Caco-2 (cell line): ENCODE data around the gene C9orf152. TPM values are rescaled to one million over a fixed set of nuclear protein-coding genes. Genes with fewer than 3 reads are reported as not detected.

ENCODE experiments used
- BruUV-seq: library from RNA; stranded (reverse); fragments of 400-500 nt; replicated peaks from 2 replicates; lab custom pipeline; 2021; lab: Mats Ljungman, UMichigan
- CTCF ChIA-PET: fragments of 300-600 bp; sonication (Branson Sonifier 250); formaldehyde crosslinking; loops from one replicate; lab custom pipeline; 2022; ENCODE audit warnings: antibody characterized with exemption; lab: Charles Lee
- POLR2A ChIA-PET: fragments of 300-600 bp; sonication (Branson Sonifier 250); formaldehyde crosslinking; loops from one replicate; lab custom pipeline; 2022; ENCODE audit warnings: antibody characterized with exemption; lab: Charles Lee
- DNase-seq, 2 experiments: peaks; one replicate each; pipeline versions ENCODE4 v3.0.0 to v3.0.0-alpha.2; 2020 to 2022
- H3K27me3 ChIP-seq: replicated peaks from 2 replicates; pipeline ENCODE4 v1.6.0; 2011; ENCODE audit warnings: low read length; ENCODE audit not compliant: control insufficient read depth, insufficient read depth
- H3K36me3 ChIP-seq: 2 replicates; pipeline ENCODE4 v1.5.1; 2011; ENCODE audit warnings: low read length; ENCODE audit not compliant: control insufficient read depth, insufficient read depth
- H3K4me1 ChIP-seq: fragments of 250-450 bp; sonication (Bioruptor Pico); 2 replicates; pipeline ENCODE4 v1.5.1; 2020; ENCODE audit warnings: mild to moderate bottlenecking
- H3K4me3 ChIP-seq: 2 replicates; pipeline ENCODE4 v1.5.1; 2011; ENCODE audit warnings: low read depth, mild to moderate bottlenecking, control low read depth, low read length
- H3K9me3 ChIP-seq: fragments of 250-450 bp; sonication (Bioruptor Pico); 2 replicates; pipeline ENCODE4 v1.5.1; 2020; ENCODE audit warnings: mild to moderate bottlenecking, moderate library complexity
- H3K27ac Mint-ChIP-seq: one replicate; pipeline ENCODE4 v1.8.0; 2022; ENCODE audit warnings: mixed read lengths; ENCODE audit not compliant: unreplicated experiment
- H3K27me3 Mint-ChIP-seq: one replicate; pipeline ENCODE4 v1.8.0; 2022; ENCODE audit warnings: mixed read lengths; ENCODE audit not compliant: insufficient read depth, unreplicated experiment
- H3K36me3 Mint-ChIP-seq: one replicate; pipeline ENCODE4 v1.8.0; 2022; ENCODE audit warnings: mild to moderate bottlenecking, mixed read lengths; ENCODE audit not compliant: insufficient read depth, unreplicated experiment
- H3K4me1 Mint-ChIP-seq: one replicate; pipeline ENCODE4 v1.8.0; 2022; ENCODE audit warnings: low read depth, mixed read lengths; ENCODE audit not compliant: unreplicated experiment
- H3K4me3 Mint-ChIP-seq: one replicate; pipeline ENCODE4 v1.8.0; 2022; ENCODE audit warnings: mild to moderate bottlenecking, moderate library complexity, mixed read lengths; ENCODE audit not compliant: unreplicated experiment
- H3K9me3 Mint-ChIP-seq: one replicate; pipeline ENCODE4 v1.8.0; 2022; ENCODE audit warnings: mixed read lengths; ENCODE audit not compliant: unreplicated experiment
- CTCF ChIP-seq, 2 experiments: fragments of 200-600 bp in 1 of 2; IDR thresholded peaks; 1 replicate in 1 of 2; 2 replicates in 1 of 2; pipeline versions ENCODE4 v1.5.1 to v1.8.0; 2011 to 2022; ENCODE audit warnings: antibody characterized with exemption in 1 of 2, control low read depth in 1 of 2, inconsistent platforms in 1 of 2, low read depth in 1 of 2, low read length in 1 of 2, mild to moderate bottlenecking in 1 of 2, moderate library complexity in 1 of 2; ENCODE audit not compliant: insufficient read depth in 1 of 2, severe bottlenecking in 1 of 2, unreplicated experiment in 1 of 2
- intact Hi-C: fragments of 100-400 bp; cut with micrococcal nuclease; formaldehyde crosslinking; loops from one replicate; pipeline ENCODE4 v1.10.0; 2022; ENCODE audit not compliant: unreplicated experiment
- total RNA-seq: library from RNA; stranded (reverse); gene quantifications from 2 replicates; pipeline ENCODE4 v1.2.3, GENCODE V29; 2022

C9orf152 gene
- total RNA-seq, 1 experiment from 2014 or later, result 0.36 TPM

GRCh38 chr9:110251212-110251611 is 43.3 kb upstream of the C9orf152 start:
- Mint-ChIP-seq H3K4me1 (peaks cover 18% of the 10 kb centered on the region), H3K27ac (no peak overlapping the region), H3K27me3 (no peaks in the 10 kb centered on the region), H3K9me3 (no peaks in the 10 kb centered on the region), H3K4me3 (peak overlapping the region; percentile 18), H3K36me3 (peaks cover 80% of the 10 kb centered on the region)
- intact Hi-C loops, result no loop called here
- H3K9me3 ChIP-seq, result no peaks in the 10 kb centered on the region
- no peak overlapping the region for H3K4me3 ChIP-seq
- no peaks in the 10 kb centered on the region for H3K36me3 ChIP-seq
- POLR2A ChIA-PET, result no interaction called here
- no TSS peak for BruUV-seq
- H3K4me1 ChIP-seq, result peaks cover 34% of the 10 kb centered on the region
- DNase-seq, result no peak
- CTCF ChIA-PET, result no interaction called here
- H3K27me3 ChIP-seq, result no peaks in the 10 kb centered on the region
- no peak for TF ChIP-seq CTCF (IDR thresholded peaks at IDR 0.05; ENCODE audit: insufficient read depth in 1 of 2, low read depth in 1 of 2, low read length in 1 of 2, severe bottlenecking in 1 of 2, unreplicated experiment in 1 of 2)

- Histone ChIP-seq H3K27me3 (no peaks in the 10 kb centered on the region), H3K4me1 (peaks cover 34% of the 10 kb centered on the region), H3K4me3 (no peak overlapping the region), H3K36me3 (no peaks in the 10 kb centered on the region), H3K9me3 (no peaks in the 10 kb centered on the region)
- Mint-ChIP-seq H3K27me3 (no peaks in the 10 kb centered on the region), H3K4me1 (peaks cover 18% of the 10 kb centered on the region), H3K4me3 (peak overlapping the region; percentile 14), H3K9me3 (no peaks in the 10 kb centered on the region), H3K36me3 (peaks cover 83% of the 10 kb centered on the region), H3K27ac (no peak overlapping the region)
- POLR2A ChIA-PET, result no interaction called here
- BruUV-seq, result no TSS peak
- no peak for DNase-seq
- intact Hi-C loops, result no loop called here
- no peak for TF ChIP-seq CTCF (IDR thresholded peaks at IDR 0.05; ENCODE audit: insufficient read depth in 1 of 2, low read depth in 1 of 2, low read length in 1 of 2, severe bottlenecking in 1 of 2, unreplicated experiment in 1 of 2)
- CTCF ChIA-PET, result no interaction called here
Measured at GRCh38 chr9:110249603-110250002, 41.6 kb upstream of the C9orf152 start.

- no TSS peak for BruUV-seq
- Mint-ChIP-seq H3K27ac (no peak overlapping the region), H3K36me3 (peaks cover 74% of the 10 kb centered on the region), H3K9me3 (no peaks in the 10 kb centered on the region), H3K4me1 (peaks cover 18% of the 10 kb centered on the region), H3K4me3 (no peak overlapping the region), H3K27me3 (no peaks in the 10 kb centered on the region)
- peaks cover 29% of the 10 kb centered on the region for H3K4me1 ChIP-seq
- no peaks in the 10 kb centered on the region for H3K9me3 ChIP-seq
- no peak overlapping the region for H3K4me3 ChIP-seq
- TF ChIP-seq CTCF (IDR thresholded peaks at IDR 0.05; ENCODE audit: insufficient read depth in 1 of 2, low read depth in 1 of 2, low read length in 1 of 2, severe bottlenecking in 1 of 2, unreplicated experiment in 1 of 2), result no peak
- H3K36me3 ChIP-seq, result no peaks in the 10 kb centered on the region
- POLR2A ChIA-PET, result no interaction called here
- no peak for DNase-seq
- intact Hi-C loops, result no loop called here
- H3K27me3 ChIP-seq, result no peaks in the 10 kb centered on the region
- CTCF ChIA-PET, result no interaction called here
Measured at GRCh38 chr9:110248361-110248760, 40.4 kb upstream of the C9orf152 start.
